OCI-LY1 (cell line): ENCODE data around the gene STARD13.

Experiments used
- H2AFZ ChIP-seq: fragments of 200-600 bp; sonication (generic), shearing (Covaris generic); 2 replicates; pipeline ENCODE4 v1.6.0; 2014; ENCODE audit warnings: antibody characterized with exemption, mild to moderate bottlenecking, low read length
- H3F3A ChIP-seq: fragments of 200-600 bp; sonication (generic), shearing (Covaris generic); 2 replicates; pipeline ENCODE4 v1.6.0; 2014; ENCODE audit warnings: mild to moderate bottlenecking, antibody characterized with exemption, low read length, moderate library complexity; ENCODE audit not compliant: insufficient read depth
- H3K27ac ChIP-seq: fragments of 200-600 bp; sonication (generic); 2 replicates; pipeline ENCODE4 v1.5.1; 2014; ENCODE audit warnings: low read length, mixed run types, mild to moderate bottlenecking, low read depth; ENCODE audit not compliant: poor library complexity, severe bottlenecking
- H3K27me3 ChIP-seq: fragments of 200-600 bp; sonication (generic); 2 replicates; pipeline ENCODE4 v1.6.0; 2014; ENCODE audit warnings: antibody characterized with exemption, mild to moderate bottlenecking, low read length, moderate library complexity; ENCODE audit not compliant: insufficient read depth
- H3K36me3 ChIP-seq: fragments of 200-600 bp; sonication (generic); 2 replicates; pipeline ENCODE4 v1.6.1; 2014; ENCODE audit warnings: mild to moderate bottlenecking, antibody characterized with exemption, low read length, moderate library complexity, mixed read lengths; ENCODE audit not compliant: insufficient read depth
- H3K4me1 ChIP-seq: fragments of 200-600 bp; sonication (generic); 2 replicates; pipeline ENCODE4 v1.5.1; 2014; ENCODE audit warnings: mild to moderate bottlenecking, low read length, moderate library complexity; ENCODE audit not compliant: insufficient read depth, severe bottlenecking
- H3K4me2 ChIP-seq: fragments of 200-600 bp; sonication (generic), shearing (Covaris generic); 2 replicates; pipeline ENCODE4 v1.6.1; 2014; ENCODE audit warnings: low read length
- H3K4me3 ChIP-seq: fragments of 200-600 bp; sonication (generic); 2 replicates; pipeline ENCODE4 v1.5.1; 2014; ENCODE audit warnings: low read length, low read depth, mild to moderate bottlenecking, mixed read lengths; ENCODE audit not compliant: poor library complexity, severe bottlenecking
- H3K79me2 ChIP-seq: fragments of 200-600 bp; shearing (Covaris generic); 2 replicates; pipeline ENCODE4 v1.6.1; 2016; ENCODE audit warnings: mixed run types, low read length, mixed read lengths; ENCODE audit not compliant: insufficient read depth
- H3K9ac ChIP-seq: fragments of 200-600 bp; sonication (generic), shearing (Covaris generic); 2 replicates; pipeline ENCODE4 v1.6.1; 2014; ENCODE audit warnings: mild to moderate bottlenecking, low read length, mixed read lengths
- H3K9me2 ChIP-seq: fragments of 200-600 bp; sonication (generic), shearing (Covaris generic); 2 replicates; pipeline ENCODE4 v1.6.1; 2014; ENCODE audit warnings: low read depth, mild to moderate bottlenecking, low read length, mixed read lengths
- H3K9me3 ChIP-seq: fragments of 200-600 bp; shearing (Covaris generic); 2 replicates; pipeline ENCODE4 v1.6.1; 2014; ENCODE audit warnings: low read length, mixed read lengths
- H4K20me1 ChIP-seq: fragments of 200-600 bp; sonication (generic), shearing (Covaris generic); 2 replicates; pipeline ENCODE4 v1.6.0; 2016; ENCODE audit warnings: mild to moderate bottlenecking, low read length; ENCODE audit not compliant: insufficient read depth
- CTCF ChIP-seq: fragments of 200-600 bp; sonication (generic), shearing (Covaris generic); IDR thresholded peaks from 2 replicates; pipeline ENCODE4 v1.5.1; 2017; ENCODE audit warnings: mild to moderate bottlenecking, antibody characterized with exemption, low read length, moderate library complexity, mixed read lengths
- EZH2 ChIP-seq: fragments of 200-600 bp; sonication (generic), shearing (Covaris generic); IDR thresholded peaks from 2 replicates; pipeline ENCODE4 v1.8.0; 2017; ENCODE audit warnings: borderline replicate concordance, mixed run types, mild to moderate bottlenecking, antibody characterized with exemption, low read length, moderate library complexity, mixed read lengths

The STARD13 gene

GRCh38 chr13:33257841-33258807 is 27.4 kb downstream of the STARD13 start:
- TF ChIP-seq CTCF (no peak), EZH2 (no peak)
- no peaks in the 10 kb centered on the region for H3K4me1 ChIP-seq
- H3K4me3 ChIP-seq, result no peak overlapping the region
- no peak overlapping the region for H3K4me2 ChIP-seq
- H3K36me3 ChIP-seq, result no peaks in the 10 kb centered on the region
- H3K27ac ChIP-seq, result no peak overlapping the region
- no peak overlapping the region for H2AFZ ChIP-seq
- no peaks in the 10 kb centered on the region for H3K79me2 ChIP-seq
- no peaks in the 10 kb centered on the region for H3F3A ChIP-seq
- H3K9me3 ChIP-seq, result no peaks in the 10 kb centered on the region
- no peaks in the 10 kb centered on the region for H3K9me2 ChIP-seq
- H3K9ac ChIP-seq, result no peak overlapping the region
- no peaks in the 10 kb centered on the region for H3K27me3 ChIP-seq
- no peaks in the 10 kb centered on the region for H4K20me1 ChIP-seq

GRCh38 chr13:33256148-33256840 is 29.3 kb downstream of the STARD13 start:
- H3K9me3 ChIP-seq, result no peaks in the 10 kb centered on the region
- no peaks in the 10 kb centered on the region for H3K27me3 ChIP-seq
- H3K36me3 ChIP-seq, result no peaks in the 10 kb centered on the region
- no peaks in the 10 kb centered on the region for H3K79me2 ChIP-seq
- H3F3A ChIP-seq, result no peaks in the 10 kb centered on the region
- no peaks in the 10 kb centered on the region for H3K9me2 ChIP-seq
- H3K4me2 ChIP-seq, result no peak overlapping the region
- H3K27ac ChIP-seq, result no peak overlapping the region
- H3K4me3 ChIP-seq, result no peak overlapping the region
- H3K4me1 ChIP-seq, result peaks cover 6% of the 10 kb centered on the region
- H2AFZ ChIP-seq, result no peak overlapping the region
- TF ChIP-seq CTCF (no peak), EZH2 (no peak)
- H3K9ac ChIP-seq, result no peak overlapping the region
- no peaks in the 10 kb centered on the region for H4K20me1 ChIP-seq

GRCh38 chr13:33252135-33252534 is 33.4 kb downstream of the STARD13 start:
- no peak overlapping the region for H3K27ac ChIP-seq
- no peaks in the 10 kb centered on the region for H3K79me2 ChIP-seq

More at GRCh38 chr13:33252135-33252534, 33.4 kb downstream of the STARD13 start:
- Histone ChIP-seq H3K9me2 (no peaks in the 10 kb centered on the region), H2AFZ (no peak overlapping the region), H3K4me1 (peaks cover 11% of the 10 kb centered on the region), H3F3A (no peaks in the 10 kb centered on the region), H3K9me3 (no peaks in the 10 kb centered on the region), H3K36me3 (no peaks in the 10 kb centered on the region), H3K27me3 (no peaks in the 10 kb centered on the region), H3K9ac (no peak overlapping the region), H3K4me3 (no peak overlapping the region), H3K4me2 (no peak overlapping the region), H4K20me1 (no peaks in the 10 kb centered on the region)
- TF ChIP-seq CTCF (no peak), EZH2 (no peak)
